Stomach (tissue), 9 donors: ENCODE data around the gene TATDN2. TPM values are rescaled to one million over a fixed set of nuclear protein-coding genes. Genes with fewer than 3 reads are reported as not detected.

ENCODE experiments used
- DNase-seq, 2 donors: peaks; one replicate each; pipeline versions ENCODE4 v3.0.0 to v3.0.0-alpha.2; 2013 to 2019
- H3K27ac ChIP-seq, 5 donors: fragments of 200-600 bp in 4 of 5; sonication (generic) in 4 of 5; one replicate each; pipeline ENCODE4 v1.5.1; 2013 to 2019; ENCODE audit warnings: mild to moderate bottlenecking in 1 of 5, moderate library complexity in 1 of 5
- H3K27me3 ChIP-seq, 3 donors: fragments of 200-600 bp; sonication (generic); one replicate each; pipeline ENCODE4 v1.5.1; 2017 to 2019; ENCODE audit warnings: mixed run types in 1 of 3
- H3K36me3 ChIP-seq, 4 donors: fragments of 200-600 bp; sonication (generic); 1 replicate in 3 of 4; 2 replicates in 1 of 4; pipeline ENCODE4 v1.5.1; 2016 to 2019
- H3K4me1 ChIP-seq, 4 donors: fragments of 200-600 bp; sonication (generic); one replicate each; pipeline ENCODE4 v1.5.1; 2016 to 2019
- H3K4me3 ChIP-seq, 4 donors: fragments of 200-600 bp; sonication (generic) in 3 of 4; one replicate each; pipeline ENCODE4 v1.5.1; 2016 to 2019; ENCODE audit warnings: mild to moderate bottlenecking in 1 of 4
- H3K9me3 ChIP-seq, 4 donors: fragments of 200-600 bp; sonication (generic); one replicate each; pipeline ENCODE4 v1.5.1; 2016 to 2019
- CTCF ChIP-seq, 7 experiments: fragments of 450-650 bp in 4 of 7; fragments of 200-600 bp in 3 of 7; sonication (generic) in 3 of 7; IDR thresholded peaks; one replicate each; pipeline ENCODE4 v1.5.1; 2016 to 2019; ENCODE audit warnings: antibody characterized with exemption in 7 of 7, control low read depth in 2 of 7, mild to moderate bottlenecking in 1 of 7
- EP300 ChIP-seq: sonication (generic); formaldehyde crosslinking; IDR thresholded peaks from one replicate; pipeline ENCODE4 v1.6.1; 2017; ENCODE audit warnings: antibody characterized with exemption
- POLR2A ChIP-seq, 4 donors: fragments of 450-650 bp; IDR thresholded peaks; one replicate each; pipeline ENCODE4 v1.6.1; 2016; ENCODE audit warnings: antibody characterized with exemption in 4 of 4, control low read depth in 2 of 4, mild to moderate bottlenecking in 1 of 4, moderate library complexity in 1 of 4
- POLR2AphosphoS5 ChIP-seq, 3 donors: sonication (generic); formaldehyde crosslinking; IDR thresholded peaks; one replicate each; pipeline ENCODE4 v1.6.1; 2016; ENCODE audit warnings: antibody characterized with exemption in 3 of 3
- WGBS, 5 donors: extraction: QIAGEN DNeasy Blood & Tissue Kit in 3 of 5; methylation state at CpG; one replicate each; pipeline versions ENCODE4 v1.1.5 to v1.1.7; 2013 to 2018; 5-methylcytosine and 5-hydroxymethylcytosine counted together
- intact Hi-C: fragments of 100-400 bp; cut with DNase I; formaldehyde crosslinking; loops from one replicate; pipeline ENCODE4 v1.15.1; 2023; ENCODE audit warnings: low total_unique reads
- polyA plus RNA-seq, 3 donors: library from polyadenylated mRNA; stranded (reverse); fragments of 200-250 nt; gene quantifications; one replicate each; pipeline ENCODE4 v1.2.3, GENCODE V29; 2013
- total RNA-seq, 5 donors: library from RNA; depleted of rRNA; stranded (reverse); fragments of >200 nt; gene quantifications; one replicate each; pipeline versions ENCODE4 v1.1.0 to v1.2.3, GENCODE V29; 2014 to 2016
- donor health status: healthy with polysubstance abuse.
- donor health status: Bipolar disorder and iron deficiency.
- donor health status: healthy.

TATDN2 gene
- total and polyA plus RNA-seq, 8 donors, result 10.4 to 37.5 (median 17.1) TPM

- Histone ChIP-seq H3K27me3 (no peaks in the 10 kb centered on the region), H3K9me3 (no peaks in the 10 kb centered on the region), H3K4me3 (no peak overlapping the region), H3K4me1 (peaks cover 3 to 20% (median 14%) of the 10 kb centered on the region in 4 donors), H3K27ac (no peak overlapping the region), H3K36me3 (peaks cover 40 to 85% (median 76%) of the 10 kb centered on the region in 4 donors)
- TF ChIP-seq EP300 (no peak), POLR2A (IDR thresholded peaks at IDR 0.05) (no peak), POLR2AphosphoS5 (IDR thresholded peaks at IDR 0.05) (no peak)
- WGBS, 5 donors, result 75 to 88% (median 81%) methylated on average over 5 of the region's 5 CpGs
- intact Hi-C loops, result no loop called here
- no peak for DNase-seq
These were observed 31.9 kb downstream of the TATDN2 start for GRCh38 chr3:10280177-10280529.

GRCh38 chr3:10280571-10280970, 32.3 kb downstream of the TATDN2 start:
- H3K4me3 ChIP-seq, result no peak overlapping the region
- no peaks in the 10 kb centered on the region for H3K27me3 ChIP-seq
- H3K27ac ChIP-seq, result no peak overlapping the region
- intact Hi-C loops, result no loop called here
- TF ChIP-seq EP300, result no peak
- TF ChIP-seq POLR2AphosphoS5 (IDR thresholded peaks at IDR 0.05), result no peak
- no peak for TF ChIP-seq CTCF (IDR thresholded peaks at IDR 0.05)
- no peak for TF ChIP-seq POLR2A (IDR thresholded peaks at IDR 0.05)
- no peak for DNase-seq
- WGBS, 5 donors, result 81 to 92% (median 91%) methylated on average over 6 of the region's 6 CpGs
- peaks cover 8 to 21% (median 14%) of the 10 kb centered on the region in 4 donors for H3K4me1 ChIP-seq
- H3K9me3 ChIP-seq, result no peaks in the 10 kb centered on the region
- H3K36me3 ChIP-seq, result peaks cover 40 to 86% (median 80%) of the 10 kb centered on the region in 4 donors

GRCh38 chr3:10281951-10282350, 33.7 kb downstream of the TATDN2 start:
- intact Hi-C loops, result no loop called here
- no peak overlapping the region for H3K4me3 ChIP-seq
- TF ChIP-seq CTCF (IDR thresholded peaks at IDR 0.05) (no peak), EP300 (no peak), POLR2A (IDR thresholded peaks at IDR 0.05) (no peak), POLR2AphosphoS5 (IDR thresholded peaks at IDR 0.05) (no peak)
- H3K9me3 ChIP-seq, result no peaks in the 10 kb centered on the region
- DNase-seq, result no peak
- no peaks in the 10 kb centered on the region for H3K27me3 ChIP-seq
- H3K4me1 ChIP-seq, result peaks cover 12 to 30% (median 16%) of the 10 kb centered on the region in 4 donors
- H3K27ac ChIP-seq, result no peak overlapping the region
- peaks cover 38 to 80% (median 76%) of the 10 kb centered on the region in 4 donors for H3K36me3 ChIP-seq
- WGBS, 5 donors, result 83 to 92% (median 91%) methylated on average over 5 of the region's 5 CpGs

- Histone ChIP-seq H3K9me3 (no peaks in the 10 kb centered on the region), H3K27me3 (no peaks in the 10 kb centered on the region), H3K4me3 (no peak overlapping the region), H3K36me3 (peaks cover 30 to 78% (median 73%) of the 10 kb centered on the region in 4 donors), H3K4me1 (peaks cover 12 to 35% (median 17%) of the 10 kb centered on the region in 4 donors), H3K27ac (no peak overlapping the region)
- intact Hi-C loops, result no loop called here
- 36 to 67% (median 41%) methylated on average over 5 of the region's 5 CpGs for WGBS, 5 donors
- DNase-seq, result peak; percentile 88 to 90
- TF ChIP-seq EP300, result no peak
- TF ChIP-seq POLR2A (IDR thresholded peaks at IDR 0.05), result no peak
- peak in 1 of 3 donors; percentile 23 for TF ChIP-seq POLR2AphosphoS5 (IDR thresholded peaks at IDR 0.05)
These were observed 35.4 kb downstream of the TATDN2 start for GRCh38 chr3:10283638-10284037.

GRCh38 chr3:10284496-10284895, 36.2 kb downstream of the TATDN2 start:
- Histone ChIP-seq H3K4me3 (no peak overlapping the region), H3K4me1 (peaks cover 12 to 35% (median 17%) of the 10 kb centered on the region in 4 donors), H3K27ac (no peak overlapping the region), H3K36me3 (peaks cover 24 to 78% (median 72%) of the 10 kb centered on the region in 4 donors), H3K9me3 (no peaks in the 10 kb centered on the region), H3K27me3 (no peaks in the 10 kb centered on the region)
- intact Hi-C loops, result no loop called here
- no peak for DNase-seq
- TF ChIP-seq POLR2A (IDR thresholded peaks at IDR 0.05) (no peak), EP300 (no peak), POLR2AphosphoS5 (IDR thresholded peaks at IDR 0.05) (no peak), CTCF (IDR thresholded peaks at IDR 0.05) (no peak)
- WGBS, 5 donors, result 58 to 87% (median 76%) methylated on average over 8 to 9 of the region's 9 CpGs
